ENCODE results near the gene ZBED4. TPM values are rescaled to one million over a fixed set of nuclear protein-coding genes. Genes with fewer than 3 reads are reported as not detected.

ZBED4 gene, protein sequence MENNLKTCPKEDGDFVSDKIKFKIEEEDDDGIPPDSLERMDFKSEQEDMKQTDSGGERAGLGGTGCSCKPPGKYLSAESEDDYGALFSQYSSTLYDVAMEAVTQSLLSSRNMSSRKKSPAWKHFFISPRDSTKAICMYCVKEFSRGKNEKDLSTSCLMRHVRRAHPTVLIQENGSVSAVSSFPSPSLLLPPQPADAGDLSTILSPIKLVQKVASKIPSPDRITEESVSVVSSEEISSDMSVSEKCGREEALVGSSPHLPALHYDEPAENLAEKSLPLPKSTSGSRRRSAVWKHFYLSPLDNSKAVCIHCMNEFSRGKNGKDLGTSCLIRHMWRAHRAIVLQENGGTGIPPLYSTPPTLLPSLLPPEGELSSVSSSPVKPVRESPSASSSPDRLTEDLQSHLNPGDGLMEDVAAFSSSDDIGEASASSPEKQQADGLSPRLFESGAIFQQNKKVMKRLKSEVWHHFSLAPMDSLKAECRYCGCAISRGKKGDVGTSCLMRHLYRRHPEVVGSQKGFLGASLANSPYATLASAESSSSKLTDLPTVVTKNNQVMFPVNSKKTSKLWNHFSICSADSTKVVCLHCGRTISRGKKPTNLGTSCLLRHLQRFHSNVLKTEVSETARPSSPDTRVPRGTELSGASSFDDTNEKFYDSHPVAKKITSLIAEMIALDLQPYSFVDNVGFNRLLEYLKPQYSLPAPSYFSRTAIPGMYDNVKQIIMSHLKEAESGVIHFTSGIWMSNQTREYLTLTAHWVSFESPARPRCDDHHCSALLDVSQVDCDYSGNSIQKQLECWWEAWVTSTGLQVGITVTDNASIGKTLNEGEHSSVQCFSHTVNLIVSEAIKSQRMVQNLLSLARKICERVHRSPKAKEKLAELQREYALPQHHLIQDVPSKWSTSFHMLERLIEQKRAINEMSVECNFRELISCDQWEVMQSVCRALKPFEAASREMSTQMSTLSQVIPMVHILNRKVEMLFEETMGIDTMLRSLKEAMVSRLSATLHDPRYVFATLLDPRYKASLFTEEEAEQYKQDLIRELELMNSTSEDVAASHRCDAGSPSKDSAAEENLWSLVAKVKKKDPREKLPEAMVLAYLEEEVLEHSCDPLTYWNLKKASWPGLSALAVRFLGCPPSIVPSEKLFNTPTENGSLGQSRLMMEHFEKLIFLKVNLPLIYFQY
- 10 to 100 TPM; 19.9 to 30.7 (median 24.9) TPM for total RNA-seq

- peak; percentile 99 for DNase-seq
- Histone ChIP-seq H3K9me3 (no peaks in the 10 kb centered on the region), H3K27ac (peak within 1 kb of the TSS; percentile 97 to 99 (median 99)), H3K27me3 (peaks cover 25% of the 10 kb centered on the region), H3K4me1 (peaks cover 26 to 49% (median 43%) of the 10 kb centered on the region in 4 donors), H3K4me3 (peak within 1 kb of the TSS; percentile 61 to 89 (median 79)), H3K36me3 (no peaks in the 10 kb centered on the region)
- TF ChIP-seq EP300 (IDR thresholded peaks at IDR 0.05; ENCODE audit: low read depth), result no peak
- TF ChIP-seq, protein P1, sequence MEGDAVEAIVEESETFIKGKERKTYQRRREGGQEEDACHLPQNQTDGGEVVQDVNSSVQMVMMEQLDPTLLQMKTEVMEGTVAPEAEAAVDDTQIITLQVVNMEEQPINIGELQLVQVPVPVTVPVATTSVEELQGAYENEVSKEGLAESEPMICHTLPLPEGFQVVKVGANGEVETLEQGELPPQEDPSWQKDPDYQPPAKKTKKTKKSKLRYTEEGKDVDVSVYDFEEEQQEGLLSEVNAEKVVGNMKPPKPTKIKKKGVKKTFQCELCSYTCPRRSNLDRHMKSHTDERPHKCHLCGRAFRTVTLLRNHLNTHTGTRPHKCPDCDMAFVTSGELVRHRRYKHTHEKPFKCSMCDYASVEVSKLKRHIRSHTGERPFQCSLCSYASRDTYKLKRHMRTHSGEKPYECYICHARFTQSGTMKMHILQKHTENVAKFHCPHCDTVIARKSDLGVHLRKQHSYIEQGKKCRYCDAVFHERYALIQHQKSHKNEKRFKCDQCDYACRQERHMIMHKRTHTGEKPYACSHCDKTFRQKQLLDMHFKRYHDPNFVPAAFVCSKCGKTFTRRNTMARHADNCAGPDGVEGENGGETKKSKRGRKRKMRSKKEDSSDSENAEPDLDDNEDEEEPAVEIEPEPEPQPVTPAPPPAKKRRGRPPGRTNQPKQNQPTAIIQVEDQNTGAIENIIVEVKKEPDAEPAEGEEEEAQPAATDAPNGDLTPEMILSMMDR (IDR thresholded peaks at IDR 0.05), result no peak
- peak; percentile 89 for TF ChIP-seq POLR2A (IDR thresholded peaks at IDR 0.05)
- TF ChIP-seq POLR2AphosphoS5 (IDR thresholded peaks at IDR 0.05), result peak; percentile 80 to 92 (median 89)
- in situ Hi-C loops (cut with MboI; ENCODE audit: low pct_ligation_motif_present in 1 of 4, low pct_unique_long_range_greater_than_20kb in 1 of 4, low sequenced_read_pairs in 3 of 4), result loop anchor here in 1 of 4 donors (25.0 kb wide), 1 partner anchor 109 kb away; the partner anchor contains the start of gene PIM3
- WGBS, 2 donors (ENCODE audit: low coverage in 1 of 2), result 1% methylated on average over 80 of the region's 127 CpGs; no CpG with 5 or more reads in 1 of the 2 donors
- intact Hi-C loops (cut with DNase I; ENCODE audit: low total_unique reads), result no loop called here
These were observed at the start of gene ZBED4 for GRCh38 chr22:49852898-49853894. Gene ZBED4 (plus strand): TSS chr22:49853844. CDS start chr22:49883663, 29,819 bp downstream.

GRCh38 chr22:49807129-49807528, 46.5 kb upstream of the ZBED4 start:
- no peak for DNase-seq

More at GRCh38 chr22:49807129-49807528, 46.5 kb upstream of the ZBED4 start:
- 95 to 96% methylated on average over 8 of the region's 8 CpGs for WGBS, 2 donors (ENCODE audit: low coverage in 1 of 2)
- Histone ChIP-seq H3K4me3 (no peak overlapping the region), H3K27me3 (no peaks in the 10 kb centered on the region), H3K36me3 (peaks cover 0 to 4% (median 0%) of the 10 kb centered on the region in 4 donors), H3K4me1 (peaks cover 0 to 33% (median 6%) of the 10 kb centered on the region in 4 donors), H3K27ac (no peak overlapping the region), H3K9me3 (no peaks in the 10 kb centered on the region)
- intact Hi-C loops (cut with DNase I; ENCODE audit: low total_unique reads) (no loop called here), in situ Hi-C loops (cut with MboI; ENCODE audit: low pct_ligation_motif_present in 1 of 4, low pct_unique_long_range_greater_than_20kb in 1 of 4, low sequenced_read_pairs in 3 of 4) (no loop called here)
- TF ChIP-seq POLR2AphosphoS5 (IDR thresholded peaks at IDR 0.05), result no peak
- TF ChIP-seq, protein P1 (IDR thresholded peaks at IDR 0.05), result no peak
- no peak for TF ChIP-seq POLR2A (IDR thresholded peaks at IDR 0.05)
- TF ChIP-seq EP300 (IDR thresholded peaks at IDR 0.05; ENCODE audit: low read depth), result no peak

Measured in transverse colon (tissue), 4 donors.